GM12878 (cell line): ENCODE measurements around the gene LPIN3. TPM values are rescaled to one million over a fixed set of nuclear protein-coding genes. Genes with fewer than 3 reads are reported as not detected.

Experiments used
- ATAC-seq: fragments of 200-7000 bp; cut with Tn5 transposase; 3 replicates; pipeline ENCODE4 v1.9.1; 2020; ENCODE audit warnings: mild to moderate bottlenecking, moderate library complexity
- BruUV-seq: library from RNA; stranded (reverse); fragments of 400-500 nt; replicated peaks from 2 replicates; lab custom pipeline; 2021; lab: Mats Ljungman, UMichigan
- CTCF ChIA-PET: fragments of 300-600 bp; sonication (Branson Sonifier 250); formaldehyde crosslinking; extraction: SDS; loops from one replicate; lab custom pipeline; 2021; ENCODE audit warnings: inconsistent platforms; lab: Yijun Ruan, JAX
- POLR2A ChIA-PET: fragments of 350-600 bp; formaldehyde crosslinking; extraction: SDS; loops from one replicate; lab custom pipeline; 2021; ENCODE audit warnings: inconsistent platforms; lab: Charles Lee
- RAD21 ChIA-PET: fragments of 300-600 bp; sonication (Branson Sonifier 250); formaldehyde crosslinking; loops from one replicate; lab custom pipeline; 2023; ENCODE audit warnings: antibody characterized with exemption; ENCODE audit not compliant: unreplicated experiment; lab: Charles Lee
- SMC1A ChIA-PET: fragments of 300-600 bp; sonication (Branson Sonifier 250); formaldehyde crosslinking; loops from one replicate; lab custom pipeline; 2023; ENCODE audit not compliant: unreplicated experiment, uncharacterized antibody; lab: Charles Lee
- DNase-seq: peaks from one replicate; pipeline ENCODE4 v3.0.0-alpha.2; 2011; ENCODE audit warnings: low read depth, low spot score
- FAIRE-seq: peaks from 3 replicates; lab custom pipeline; 2011; peaks lifted over from hg19 to GRCh38; lab: Jason Lieb, UNC
- H2AFZ ChIP-seq: 2 replicates; pipeline ENCODE4 v1.6.0; 2011; ENCODE audit warnings: low read depth, low read length, control low read depth; ENCODE audit not compliant: control insufficient read depth
- H3K27ac ChIP-seq: 2 replicates; pipeline ENCODE4 v1.5.1; 2011; ENCODE audit warnings: control low read depth; ENCODE audit not compliant: control insufficient read depth, insufficient read depth
- H3K27me3 ChIP-seq, 2 experiments: replicated peaks in 1 of 2; 2 replicates each; pipeline versions ENCODE4 v1.6.0 to v1.6.1; 2011; ENCODE audit warnings: low read length in 1 of 2; ENCODE audit not compliant: control insufficient read depth in 2 of 2, insufficient read depth in 2 of 2
- H3K36me3 ChIP-seq, 2 experiments: 2 replicates each; pipeline ENCODE4 v1.5.1; 2011; ENCODE audit warnings: low read length in 1 of 2; ENCODE audit not compliant: control insufficient read depth in 2 of 2, insufficient read depth in 2 of 2
- H3K4me1 ChIP-seq: 2 replicates; pipeline ENCODE4 v1.6.1; 2011; ENCODE audit warnings: mild to moderate bottlenecking, low read length, moderate library complexity, mixed read lengths; ENCODE audit not compliant: control insufficient read depth, insufficient read depth
- H3K4me2 ChIP-seq: 2 replicates; pipeline ENCODE4 v1.6.0; 2011; ENCODE audit warnings: control low read depth; ENCODE audit not compliant: control insufficient read depth, insufficient read depth
- H3K4me3 ChIP-seq: fragments of 200-600 bp; sonication (generic); 2 replicates; pipeline ENCODE4 v1.5.1; 2016
- H3K79me2 ChIP-seq: 2 replicates; pipeline ENCODE4 v1.6.0; 2011; ENCODE audit warnings: low read length; ENCODE audit not compliant: control insufficient read depth, insufficient read depth
- H3K9ac ChIP-seq: 2 replicates; pipeline ENCODE4 v1.8.0; 2011; ENCODE audit warnings: low read length, control low read depth, mixed read lengths; ENCODE audit not compliant: control insufficient read depth, insufficient read depth
- H3K9me3 ChIP-seq: replicated peaks from 3 replicates; pipeline ENCODE4 v1.5.1; 2011; ENCODE audit warnings: mild to moderate bottlenecking, low read length; ENCODE audit not compliant: control insufficient read depth, insufficient read depth
- H4K20me1 ChIP-seq: 2 replicates; pipeline ENCODE4 v1.6.0; 2011; ENCODE audit not compliant: control insufficient read depth, insufficient read depth
- CEBPZ ChIP-seq: fragments of 150-350 bp; IDR thresholded peaks from 2 replicates; pipeline ENCODE4 v1.6.1; 2016; ENCODE audit warnings: low read depth, low read length
- FOS ChIP-seq: IDR thresholded peaks from 3 replicates; pipeline ENCODE4 v1.6.1; 2011; ENCODE audit warnings: borderline replicate concordance; ENCODE audit not compliant: insufficient read length; ENCODE audit errors: extremely low read depth
- IRF3 ChIP-seq: fragments of 450-650 bp; IDR thresholded peaks from 2 replicates; pipeline ENCODE4 v1.6.1; 2014; ENCODE audit warnings: mild to moderate bottlenecking
- PAX5 ChIP-seq: IDR thresholded peaks from 2 replicates; pipeline ENCODE4 v1.6.1; 2011; ENCODE audit warnings: low read depth, low read length, borderline replicate concordance
- POLR2A ChIP-seq: IDR thresholded peaks from 2 replicates; pipeline ENCODE4 v1.6.1; 2011; ENCODE audit warnings: low read depth, mild to moderate bottlenecking, low read length
- POLR2AphosphoS5 ChIP-seq: IDR thresholded peaks from 2 replicates; pipeline ENCODE4 v1.6.1; 2011; ENCODE audit warnings: mild to moderate bottlenecking, low read length, inconsistent platforms
- SMAD5 ChIP-seq: IDR thresholded peaks from 2 replicates; pipeline ENCODE4 v1.6.1; 2016; ENCODE audit warnings: antibody characterized with exemption, low read depth
- SRF ChIP-seq, 2 experiments: IDR thresholded peaks; 2 replicates each; pipeline ENCODE4 v1.6.1; 2011; ENCODE audit warnings: low read depth in 2 of 2, low read length in 2 of 2, mild to moderate bottlenecking in 1 of 2, moderate library complexity in 1 of 2
- SUZ12 ChIP-seq: fragments of 200-600 bp; sonication (generic); IDR thresholded peaks from one replicate; pipeline ENCODE4 v1.6.1; 2018; ENCODE audit warnings: antibody characterized with exemption, mild to moderate bottlenecking; ENCODE audit not compliant: unreplicated experiment
- ZBED1 ChIP-seq: IDR thresholded peaks from 2 replicates; pipeline ENCODE4 v1.6.1; 2016; ENCODE audit warnings: borderline replicate concordance
- ZBTB33 ChIP-seq: fragments of 450-650 bp; IDR thresholded peaks from 2 replicates; pipeline ENCODE4 v1.6.1; 2017; ENCODE audit warnings: mild to moderate bottlenecking
- ZNF687 ChIP-seq: fragments of 450-650 bp; IDR thresholded peaks from 2 replicates; pipeline ENCODE4 v1.6.1; 2017; ENCODE audit warnings: mild to moderate bottlenecking, moderate library complexity
- WGBS: methylation state at CpG from one replicate; pipeline ENCODE4 v1.1.6; 2016; ENCODE audit warnings: low lambda C conversion rate; ENCODE audit not compliant: insufficient replicate concordance, insufficient coverage; ENCODE audit errors: missing lambda C conversion rate; 5-methylcytosine and 5-hydroxymethylcytosine counted together
- in situ Hi-C: fragments of 300-500 bp; cut with MboI; formaldehyde crosslinking; loops from 9 replicates; pipeline ENCODE4 v1.14.3; 2018; ENCODE audit warnings: mixed read lengths
- intact Hi-C: fragments of 100-400 bp; cut with micrococcal nuclease; formaldehyde crosslinking; loops from one replicate; pipeline ENCODE4 v1.14.2; 2022; ENCODE audit not compliant: unreplicated experiment
- polyA plus RNA-seq, 11 experiments: library from polyadenylated mRNA; depleted of rRNA in 4 of 11; unstranded in 6 of 11; stranded (reverse) in 5 of 11; fragments of >200 nt; fragmentation: Nextera tagmentation in 4 of 11; fragmentation: Illumina TruSeq in 1 of 11; extraction: Ambion mirVana in 4 of 11; extraction: Trizol in 1 of 11; gene quantifications; 1 replicate in 1 of 11; 2 replicates in 10 of 11; pipeline versions ENCODE4 v1.2.1 to v1.2.3, GENCODE V29; 2011 to 2016; ENCODE audit warnings: inconsistent platforms in 2 of 11, missing spikeins in 2 of 11, low read depth in 1 of 11
- total RNA-seq, 4 experiments: library from RNA; depleted of rRNA in 3 of 4; stranded (reverse); fragments of >200 nt in 3 of 4; fragmentation: Illumina TruSeq in 1 of 4; extraction: Trizol in 1 of 4; gene quantifications; 2 replicates each; pipeline versions ENCODE4 v1.2.1 to v1.2.3, GENCODE V29; 2013 to 2021

Gene LPIN3
- total and polyA plus RNA-seq, 10 of the 15 experiments (the other 5 are each of a cell fraction or from before 2014, with no cell fraction given), result 0.13 to 1.3 (median 0.51) TPM

GRCh38 chr20:41363601-41364000, 23.0 kb downstream of the LPIN3 start (continued):
- no peak for TF ChIP-seq ZBTB33
- TF ChIP-seq IRF3, result no peak
- TF ChIP-seq POLR2A, result no peak
- no peak for TF ChIP-seq SMAD5
- no peak for TF ChIP-seq PAX5

GRCh38 chr20:41364236-41364855, 23.7 kb downstream of the LPIN3 start:
- no TSS peak for BruUV-seq
- Histone ChIP-seq H3K4me2 (no peak overlapping the region), H3K4me3 (no peak overlapping the region), H3K4me1 (peaks cover 3% of the 10 kb centered on the region; the same call in 1 of the 2 replicates), H4K20me1 (no peaks in the 10 kb centered on the region), H3K79me2 (no peaks in the 10 kb centered on the region), H3K27me3 (peaks cover 0 to 15% of the 10 kb centered on the region in 2 experiments), H3K27ac (no peak overlapping the region), H2AFZ (no peak overlapping the region), H3K9ac (no peak overlapping the region), H3K9me3 (no peaks in the 10 kb centered on the region), H3K36me3 (no peaks in the 10 kb centered on the region)
- POLR2A ChIA-PET, result no interaction called here
- intact Hi-C loops, result no loop called here
- in situ Hi-C loops, result no loop called here
- ATAC-seq (no peak), FAIRE-seq (no peak), DNase-seq (no peak)
- RAD21 ChIA-PET, result no interaction called here
- WGBS, result 43% methylated on average over 12 of the region's 13 CpGs
- CTCF ChIA-PET, result no interaction called here
- SMC1A ChIA-PET, result no interaction called here
- TF ChIP-seq POLR2AphosphoS5 (no peak), ZNF687 (no peak), SRF (IDR thresholded peaks at IDR 0.05; ENCODE audit: low read depth in 2 of 2, low read length in 2 of 2) (no peak), ZBED1 (no peak), FOS (no peak), CEBPZ (no peak), SUZ12 (no peak)
